ENCODE data around the gene IGF1.

IGF1 gene

GRCh38 chr12:102497743-102498142 lies 17.4 kb upstream of the IGF1 start:
- in situ Hi-C loops (cut with MboI; ENCODE audit: low sequenced_read_pairs): loop anchor here (25.0 kb wide), 1 partner anchor 560 kb away; no protein-coding TSS in a partner anchor

DNA sequence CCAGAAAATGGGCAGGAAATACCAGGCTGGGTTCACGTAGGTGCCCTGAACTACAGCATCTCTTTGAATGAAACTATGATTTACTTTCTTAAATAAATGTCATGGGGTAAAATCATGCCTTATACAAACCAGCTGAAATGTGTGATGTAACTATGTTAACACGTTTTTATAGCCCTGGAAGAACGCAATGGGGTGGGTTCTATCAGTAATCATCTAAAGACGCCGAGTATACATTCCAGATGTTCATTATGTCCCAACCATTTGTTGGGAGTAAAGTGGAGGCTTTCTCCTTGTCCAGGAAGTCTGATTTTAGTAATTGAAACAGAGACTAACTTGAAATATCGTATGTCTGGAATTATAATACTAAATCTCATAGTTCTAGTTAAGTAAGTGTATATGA lies 16.2 kb upstream of the IGF1 start:
- in situ Hi-C loops (cut with MboI; ENCODE audit: low sequenced_read_pairs): loop anchor here (25.0 kb wide), 1 partner anchor 559 kb away; no protein-coding TSS in a partner anchor

DNA sequence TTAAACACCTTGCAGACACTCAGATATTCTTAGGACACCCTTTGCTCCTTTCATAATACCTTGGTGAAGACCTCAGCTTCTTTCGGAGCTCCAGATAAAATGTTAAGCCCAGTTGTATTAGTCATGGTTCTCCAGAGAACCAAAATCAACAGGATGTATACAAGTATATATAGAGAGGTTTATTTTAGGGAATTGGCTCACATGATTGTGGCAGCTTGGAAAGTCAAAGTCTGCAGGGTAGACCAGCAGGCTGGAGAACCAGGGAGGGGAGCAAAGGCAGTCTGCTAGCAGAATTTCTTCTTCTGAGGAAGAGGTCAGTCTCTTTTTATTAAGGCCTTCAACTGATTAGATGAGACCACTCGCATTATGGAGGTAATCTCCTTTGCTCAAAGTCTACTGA lies 6.9 kb upstream of the IGF1 start:
- in situ Hi-C loops (cut with MboI; ENCODE audit: low sequenced_read_pairs): loop anchor here (25.0 kb wide), 1 partner anchor 550 kb away; no protein-coding TSS in a partner anchor

- in situ Hi-C loops (cut with MboI; ENCODE audit: low sequenced_read_pairs): loop anchor here (25.0 kb wide), 1 partner anchor 549 kb away; no protein-coding TSS in a partner anchor
These were observed 5.8 kb upstream of the IGF1 start for GRCh38 chr12:102486153-102486552.

GRCh38 chr12:102484428-102484958 lies 4.1 kb upstream of the IGF1 start:
- in situ Hi-C loops (cut with MboI; ENCODE audit: low sequenced_read_pairs): loop anchor here (25.0 kb wide), 1 partner anchor 547 kb away; no protein-coding TSS in a partner anchor

GRCh38 chr12:102484017-102484416 lies 3.7 kb upstream of the IGF1 start:
- in situ Hi-C loops (cut with MboI; ENCODE audit: low sequenced_read_pairs): loop anchor here (25.0 kb wide), 1 partner anchor 547 kb away; no protein-coding TSS in a partner anchor

- in situ Hi-C loops (cut with MboI; ENCODE audit: low sequenced_read_pairs): loop anchor here (25.0 kb wide), 1 partner anchor 546 kb away; no protein-coding TSS in a partner anchor
These were observed 3.1 kb upstream of the IGF1 start for GRCh38 chr12:102483466-102483865.

DNA sequence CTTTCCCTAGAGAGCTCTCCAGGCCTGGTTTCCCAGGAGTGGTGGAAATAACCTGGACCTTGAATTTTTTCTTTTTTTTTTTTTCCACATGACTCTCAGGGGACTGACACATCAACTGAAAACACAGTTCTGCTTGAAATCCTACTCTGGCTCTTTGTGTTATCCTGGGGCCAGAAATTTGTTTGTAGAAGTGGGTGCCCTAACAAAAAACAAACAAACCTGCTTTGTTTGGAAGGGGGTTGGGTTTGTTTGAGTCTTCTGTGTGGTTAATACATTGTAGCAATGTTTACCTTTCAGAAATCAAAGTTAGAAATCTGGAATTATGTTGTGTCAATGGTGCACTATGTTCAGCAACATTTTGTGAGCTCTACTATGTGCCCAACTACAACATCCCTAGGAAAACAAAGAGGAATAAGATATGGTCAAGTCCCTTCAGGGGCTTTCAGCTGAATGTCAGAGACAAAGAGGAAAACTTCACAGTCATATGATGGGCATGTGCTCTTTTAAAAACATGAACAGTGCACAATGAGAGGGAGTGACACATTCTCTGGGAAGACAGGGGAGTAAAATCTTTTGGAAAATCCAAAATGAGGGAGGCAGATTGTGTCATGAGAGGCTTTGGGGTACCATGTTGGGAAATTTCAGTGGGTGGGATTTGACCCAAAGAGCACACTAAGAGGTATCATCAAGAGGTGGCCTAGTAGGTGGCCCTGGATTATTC lies 1.5 kb upstream of the IGF1 start:
- in situ Hi-C loops (cut with MboI; ENCODE audit: low sequenced_read_pairs): loop anchor here (25.0 kb wide), 1 partner anchor 545 kb away; no protein-coding TSS in a partner anchor

DNA sequence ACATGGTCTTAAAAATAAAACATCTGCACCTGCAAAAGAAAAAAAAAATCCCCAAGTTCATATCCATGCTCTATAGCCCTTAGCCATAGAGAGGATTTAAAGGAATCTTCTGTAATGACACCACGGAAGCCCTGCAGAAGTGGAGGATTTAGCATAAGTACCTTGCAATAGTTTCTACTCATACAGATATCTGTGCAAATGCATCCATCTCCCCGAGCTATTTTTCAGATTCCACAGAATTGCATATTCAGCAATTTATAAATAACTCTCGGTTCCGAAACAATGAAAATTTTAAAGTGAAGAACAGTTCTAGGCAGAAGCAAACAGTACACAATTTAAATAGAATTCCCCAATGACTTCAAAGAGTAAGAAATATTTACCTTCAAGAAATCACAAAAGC lies 424 bp downstream of the IGF1 start:
- in situ Hi-C loops (cut with MboI; ENCODE audit: low sequenced_read_pairs): loop anchor here (25.0 kb wide), 1 partner anchor 543 kb away; no protein-coding TSS in a partner anchor

GRCh38 chr12:102479099-102479885 lies 1.1 kb downstream of the IGF1 start:
- in situ Hi-C loops (cut with MboI; ENCODE audit: low sequenced_read_pairs): loop anchor here (25.0 kb wide), 1 partner anchor 542 kb away; no protein-coding TSS in a partner anchor

DNA sequence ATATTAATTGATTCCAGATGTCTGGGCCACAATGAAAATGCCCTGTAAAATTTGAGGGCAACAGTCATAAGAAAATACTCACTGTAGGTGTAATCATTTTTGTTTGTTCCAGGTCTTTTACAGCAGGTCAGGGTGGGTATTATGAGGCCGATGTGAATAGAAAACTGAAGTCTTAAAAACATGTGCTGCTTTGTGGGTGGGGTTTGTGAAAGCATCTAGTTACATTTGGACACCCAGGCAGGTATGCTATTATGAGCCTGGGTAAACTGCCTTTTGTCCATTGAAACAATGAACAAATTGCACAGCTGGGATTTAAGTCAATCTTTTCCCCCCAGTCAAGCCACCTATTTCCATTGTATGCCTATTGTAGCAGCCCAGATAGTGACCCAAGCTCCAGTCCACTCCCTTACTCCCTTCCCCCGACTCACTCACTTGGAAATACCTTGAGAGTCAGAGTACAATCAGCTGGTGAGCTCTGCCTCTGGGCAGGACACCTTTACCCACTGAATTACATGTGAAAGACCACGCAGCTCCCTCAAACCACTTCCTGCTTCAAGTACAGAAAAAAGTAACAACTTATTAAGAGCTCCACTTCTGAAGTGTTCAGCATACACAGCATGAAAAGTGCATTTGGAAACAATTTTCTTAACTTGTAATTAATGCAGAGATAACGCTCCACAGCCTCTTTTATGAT lies 1.8 kb downstream of the IGF1 start:
- in situ Hi-C loops (cut with MboI; ENCODE audit: low sequenced_read_pairs): loop anchor here (25.0 kb wide), 1 partner anchor 541 kb away; no protein-coding TSS in a partner anchor

DNA sequence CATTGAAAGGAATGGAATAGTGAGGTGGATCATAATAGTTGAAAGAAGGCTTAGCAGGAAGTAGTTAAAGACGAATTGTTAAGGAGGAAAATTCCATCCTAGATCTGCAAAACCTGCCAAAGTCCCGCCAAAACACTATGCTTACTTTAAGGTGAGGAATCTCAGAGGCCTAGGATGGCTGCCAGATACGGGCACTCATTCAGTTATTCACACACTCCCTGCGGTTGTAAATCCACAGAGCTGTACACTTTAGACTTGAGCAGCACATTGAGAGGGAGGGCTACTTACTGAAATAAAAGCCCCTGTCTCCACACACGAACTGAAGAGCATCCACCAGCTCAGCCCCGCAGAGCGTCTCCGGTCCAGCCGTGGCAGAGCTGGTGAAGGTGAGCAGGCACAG lies 5.0 kb downstream of the IGF1 start:
- in situ Hi-C loops (cut with MboI; ENCODE audit: low sequenced_read_pairs): loop anchor here (25.0 kb wide), 1 partner anchor 538 kb away; no protein-coding TSS in a partner anchor

DNA sequence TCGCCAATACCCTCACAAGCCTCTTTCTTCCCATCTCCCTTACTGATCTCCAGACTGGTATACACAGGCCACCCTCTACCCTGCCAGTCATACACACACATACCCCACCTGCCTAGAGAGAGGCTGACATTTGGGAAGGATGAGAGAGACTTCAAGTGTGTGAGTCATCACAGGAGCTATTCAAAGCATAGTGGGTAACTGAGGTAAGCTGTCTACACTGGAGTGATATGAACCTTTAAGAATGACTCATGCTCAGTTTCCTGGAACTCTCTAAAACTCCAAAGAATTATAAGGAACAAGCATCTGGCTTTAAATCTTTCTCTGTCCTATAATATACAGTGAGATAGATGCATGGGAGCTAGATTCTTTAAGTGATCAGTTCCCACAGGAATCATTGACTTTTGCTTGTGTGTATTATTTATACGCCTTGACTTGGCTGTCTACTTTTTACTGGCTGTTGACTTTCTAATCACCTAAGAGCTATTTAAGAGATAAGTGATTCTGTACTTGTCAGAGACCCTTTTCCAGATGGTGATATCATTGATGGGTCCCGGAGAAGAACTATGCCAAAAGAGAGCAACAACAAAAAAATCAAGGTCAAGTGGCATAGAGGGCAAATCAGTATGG lies 5.8 kb downstream of the IGF1 start:
- in situ Hi-C loops (cut with MboI; ENCODE audit: low sequenced_read_pairs): loop anchor here (25.0 kb wide), 1 partner anchor 537 kb away; no protein-coding TSS in a partner anchor

DNA sequence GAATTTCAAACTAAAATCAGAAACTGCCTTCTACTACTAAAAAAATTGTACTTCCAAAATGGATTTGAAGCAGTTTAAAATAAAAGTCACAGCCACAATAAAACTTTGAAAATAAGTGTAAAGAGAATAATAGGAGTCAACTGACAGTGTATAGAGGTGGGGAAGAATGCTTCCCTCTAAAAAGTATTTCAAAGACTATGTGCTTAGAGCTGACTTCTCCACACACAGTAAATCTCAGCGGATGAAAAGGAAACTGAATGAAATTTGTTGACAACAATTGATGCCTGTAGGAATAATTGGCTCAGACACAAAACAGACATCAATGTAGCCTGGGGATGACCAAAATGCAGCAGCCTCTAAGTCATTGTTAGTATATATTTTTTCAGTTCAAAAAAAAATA lies 7.9 kb downstream of the IGF1 start:
- in situ Hi-C loops (cut with MboI; ENCODE audit: low sequenced_read_pairs): no loop called here

GRCh38 chr12:102471556-102471955 lies 8.8 kb downstream of the IGF1 start:
- in situ Hi-C loops (cut with MboI; ENCODE audit: low sequenced_read_pairs): no loop called here

DNA sequence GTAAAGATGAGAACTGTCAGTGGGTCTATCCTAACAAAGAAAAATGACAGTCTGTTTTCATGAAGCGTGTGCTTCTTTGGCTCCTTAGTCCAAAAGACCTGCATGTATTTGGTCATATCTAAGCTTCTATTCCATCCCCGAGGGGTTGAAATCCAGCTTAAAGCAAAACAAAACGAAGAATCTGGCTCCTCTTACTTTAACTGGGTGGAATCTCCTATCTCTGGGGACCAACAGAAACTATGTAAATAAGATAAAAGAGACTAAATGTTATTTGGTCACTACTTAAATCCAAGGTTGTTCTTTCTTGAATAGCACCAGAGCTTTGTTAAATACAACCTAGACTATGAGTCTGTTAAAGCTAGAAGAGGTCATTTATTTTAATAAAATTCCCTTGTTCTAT lies 9.4 kb downstream of the IGF1 start:
- in situ Hi-C loops (cut with MboI; ENCODE audit: low sequenced_read_pairs): no loop called here

- in situ Hi-C loops (cut with MboI; ENCODE audit: low sequenced_read_pairs): no loop called here
These were observed 12.0 kb downstream of the IGF1 start for GRCh38 chr12:102468261-102468915.

GRCh38 chr12:102465762-102466560 lies 14.4 kb downstream of the IGF1 start:
- in situ Hi-C loops (cut with MboI; ENCODE audit: low sequenced_read_pairs): no loop called here
